HepG2 (cell line): ENCODE results near the gene TRMT2A. TPM values are rescaled to one million over a fixed set of nuclear protein-coding genes. Genes with fewer than 3 reads are reported as not detected.

ENCODE experiments used
- AHDC1 ChIP-seq: sonication (generic); formaldehyde crosslinking; IDR thresholded peaks from 2 replicates; pipeline ENCODE4 v1.5.1; 2020; ENCODE audit warnings: mild to moderate bottlenecking, missing genetic modification reagents, borderline replicate concordance
- ARNT ChIP-seq: fragments of 450-650 bp; IDR thresholded peaks from 2 replicates; pipeline ENCODE4 v1.6.1; 2017
- CAMTA2 ChIP-seq: sonication (generic); formaldehyde crosslinking; IDR thresholded peaks from 2 replicates; pipeline ENCODE4 v1.4.0; 2020; ENCODE audit warnings: mild to moderate bottlenecking, missing genetic modification reagents, borderline replicate concordance
- DNMT3B ChIP-seq: conservative IDR thresholded peaks from 2 replicates; pipeline ENCODE4 v1.6.1; 2016; ENCODE audit warnings: missing biosample characterization, control low read depth
- GATAD2A ChIP-seq: IDR thresholded peaks from 2 replicates; pipeline ENCODE4 v1.6.1; 2016
- GZF1 ChIP-seq: sonication (generic); formaldehyde crosslinking; IDR thresholded peaks from 2 replicates; pipeline ENCODE4 v1.5.1; 2020; ENCODE audit warnings: mild to moderate bottlenecking, missing genetic modification reagents
- HOXA3 ChIP-seq: sonication (generic); formaldehyde crosslinking; IDR thresholded peaks from 2 replicates; pipeline ENCODE4 v1.5.0; 2020; ENCODE audit warnings: missing genetic modification reagents
- KLF15 ChIP-seq: sonication (generic); formaldehyde crosslinking; IDR thresholded peaks from 2 replicates; pipeline ENCODE4 v1.8.1; 2023; ENCODE audit warnings: borderline replicate concordance, mild to moderate bottlenecking, inconsistent platforms, missing genetic modification reagents, mixed read lengths
- MZF1 ChIP-seq: sonication (generic); formaldehyde crosslinking; IDR thresholded peaks from 2 replicates; pipeline ENCODE4 v1.8.1; 2023; ENCODE audit warnings: mild to moderate bottlenecking, missing genetic modification reagents, borderline replicate concordance
- NR2F1 ChIP-seq, 2 experiments: fragments of 450-650 bp in 1 of 2; formaldehyde crosslinking in 1 of 2; IDR thresholded peaks; 2 replicates each; pipeline versions ENCODE4 v1.5.0 to v1.6.1; 2016 to 2020; ENCODE audit warnings: mild to moderate bottlenecking in 1 of 2, missing compliant biosample characterization in 1 of 2, missing genetic modification reagents in 1 of 2, moderate library complexity in 1 of 2
- PAF1 ChIP-seq: IDR thresholded peaks from 2 replicates; pipeline ENCODE4 v1.6.1; 2016; ENCODE audit warnings: missing genetic modification reagents, missing compliant biosample characterization
- SCMH1 ChIP-seq: sonication (generic); formaldehyde crosslinking; IDR thresholded peaks from 2 replicates; pipeline ENCODE4 v1.9.0; 2021; ENCODE audit warnings: missing genetic modification reagents, mild to moderate bottlenecking, borderline replicate concordance
- SMAD9 ChIP-seq: sonication (generic); formaldehyde crosslinking; IDR thresholded peaks from 2 replicates; pipeline ENCODE4 v1.5.1; 2020; ENCODE audit warnings: mild to moderate bottlenecking, missing genetic modification reagents
- TBL1XR1 ChIP-seq: fragments of 150-350 bp; IDR thresholded peaks from 2 replicates; pipeline ENCODE4 v1.6.1; 2014; ENCODE audit warnings: borderline replicate concordance, low read length; ENCODE audit not compliant: partially characterized antibody
- TEAD3 ChIP-seq: optimal IDR thresholded peaks from 2 replicates; pipeline ENCODE3; 2016; ENCODE audit warnings: borderline replicate concordance
- XBP1 ChIP-seq: sonication (generic); formaldehyde crosslinking; IDR thresholded peaks from 2 replicates; pipeline ENCODE4 v1.5.0; 2020; ENCODE audit warnings: missing genetic modification reagents
- YEATS2 ChIP-seq: sonication (generic); formaldehyde crosslinking; IDR thresholded peaks from 2 replicates; pipeline ENCODE4 v1.4.0; 2020; ENCODE audit warnings: missing genetic modification reagents, borderline replicate concordance
- ZBTB1 ChIP-seq: sonication (generic); formaldehyde crosslinking; IDR thresholded peaks from 2 replicates; pipeline ENCODE4 v1.4.0; 2020; ENCODE audit warnings: missing genetic modification reagents, borderline replicate concordance
- ZFX ChIP-seq: sonication (generic); formaldehyde crosslinking; IDR thresholded peaks from 2 replicates; pipeline ENCODE4 v1.4.0; 2020; ENCODE audit warnings: mild to moderate bottlenecking, low read depth, missing genetic modification reagents, moderate library complexity
- ZNF574 ChIP-seq: sonication (generic); formaldehyde crosslinking; IDR thresholded peaks from 2 replicates; pipeline ENCODE4 v1.4.0; 2020; ENCODE audit warnings: missing genetic modification reagents
- polyA plus RNA-seq, 8 experiments: library from polyadenylated mRNA; depleted of rRNA in 3 of 8; stranded (reverse) in 7 of 8; unstranded in 1 of 8; fragments of >200 nt; fragmentation: Illumina TruSeq in 4 of 8; extraction: Trizol in 4 of 8; gene quantifications; 2 replicates each; pipeline versions ENCODE4 v1.2.1 to v1.2.3, GENCODE V29; 2011 to 2016; ENCODE audit warnings: low read depth in 4 of 8, missing spikeins in 1 of 8, mixed read lengths in 1 of 8; ENCODE audit not compliant: insufficient read depth in 1 of 8
- total RNA-seq, 5 experiments: library from RNA; depleted of rRNA; stranded (reverse); fragments of >200 nt; fragmentation: Illumina TruSeq; extraction: Trizol; gene quantifications; 2 replicates each; pipeline ENCODE4 v1.2.3, GENCODE V29; 2016; ENCODE audit warnings: low read depth in 1 of 5
- TF ChIP-seq, protein P1 (sequence below): sonication (generic); formaldehyde crosslinking; IDR thresholded peaks from 2 replicates; pipeline ENCODE4 v1.8.1; 2023; ENCODE audit warnings: missing genetic modification reagents, inconsistent platforms, borderline replicate concordance

TRMT2A gene
- total and polyA plus RNA-seq, 2 of the 13 experiments (the other 11 are each of a cell fraction or from before 2014, with no cell fraction given), result 24.0 to 30.3 TPM

GRCh38 chr22:20156611-20157429, 39.8 kb upstream of the TRMT2A start (continued):
- TF ChIP-seq TBL1XR1 (no peak), TEAD3 (peak; percentile 40), MZF1 (CRISPR knock-in tag) (no peak), HOXA3 (no peak), GATAD2A (CRISPR knock-in tag) (no peak), YEATS2 (CRISPR knock-in tag) (no peak), PAF1 (no peak), ARNT (no peak), SMAD9 (CRISPR knock-in tag) (no peak), DNMT3B (CRISPR knock-in tag) (no peak), KLF15 (no peak), NR2F1 (CRISPR knock-in tag; IDR thresholded peaks at IDR 0.05) (no peak), XBP1 (no peak), ZBTB1 (CRISPR knock-in tag) (no peak), AHDC1 (no peak), CAMTA2 (no peak), ZNF574 (CRISPR knock-in tag) (no peak), GZF1 (CRISPR knock-in tag) (no peak), SCMH1 (CRISPR knock-in tag) (no peak), ZFX (CRISPR knock-in tag) (no peak)
- TF ChIP-seq, protein P1, sequence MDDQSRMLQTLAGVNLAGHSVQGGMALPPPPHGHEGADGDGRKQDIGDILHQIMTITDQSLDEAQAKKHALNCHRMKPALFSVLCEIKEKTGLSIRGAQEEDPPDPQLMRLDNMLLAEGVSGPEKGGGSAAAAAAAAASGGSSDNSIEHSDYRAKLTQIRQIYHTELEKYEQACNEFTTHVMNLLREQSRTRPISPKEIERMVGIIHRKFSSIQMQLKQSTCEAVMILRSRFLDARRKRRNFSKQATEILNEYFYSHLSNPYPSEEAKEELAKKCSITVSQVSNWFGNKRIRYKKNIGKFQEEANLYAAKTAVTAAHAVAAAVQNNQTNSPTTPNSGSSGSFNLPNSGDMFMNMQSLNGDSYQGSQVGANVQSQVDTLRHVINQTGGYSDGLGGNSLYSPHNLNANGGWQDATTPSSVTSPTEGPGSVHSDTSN (CRISPR knock-in tag), result no peak
